Retina (tissue), 1 donor: Measurements from ENCODE around the gene HSFX3.
"Not testable (repeated sequence)": the region's sequence is repeated elsewhere in the genome, so short reads cannot be mapped to it uniquely, and the experiment has no call there.

Experiments
- DNase-seq: peaks from one replicate; pipeline ENCODE4 v3.0.0-alpha.2; 2016

HSFX3 gene

DNA sequence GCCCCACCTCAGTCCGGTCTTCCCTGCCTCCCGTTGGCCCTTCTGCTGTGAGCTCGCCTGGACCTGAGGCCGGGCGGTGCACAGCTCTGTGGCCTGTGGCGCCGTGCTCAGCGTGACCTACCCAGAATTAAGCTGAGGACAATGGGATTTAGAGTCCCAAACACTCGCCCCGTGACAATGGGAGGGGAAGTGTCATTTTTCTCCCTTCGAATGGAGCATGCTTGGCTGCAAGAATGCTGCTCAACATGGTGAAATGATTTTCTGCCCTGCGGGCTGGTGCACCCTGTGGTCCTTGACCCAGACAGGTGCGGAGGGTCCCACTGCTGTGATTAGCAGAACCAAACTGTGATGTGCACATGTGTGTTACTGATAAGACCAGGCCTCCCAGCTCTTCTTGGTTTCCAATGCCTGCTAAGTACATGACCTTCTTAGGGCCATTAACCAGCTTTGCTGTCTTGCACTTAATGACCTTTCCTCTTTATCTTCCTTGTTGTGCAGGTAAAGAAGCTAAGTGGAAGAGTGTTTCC lies 8.1 kb downstream of the HSFX3 start:
- DNase-seq: no peak

GRCh38 chrX:149540621-149541520 lies 8.9 kb downstream of the HSFX3 start, which contains the start of gene EOLA1:
Gene EOLA1 (plus strand): TSS chrX:149541012. CDS start chrX:149545631, 4,619 bp downstream.
- peak; percentile 89 for DNase-seq

DNA sequence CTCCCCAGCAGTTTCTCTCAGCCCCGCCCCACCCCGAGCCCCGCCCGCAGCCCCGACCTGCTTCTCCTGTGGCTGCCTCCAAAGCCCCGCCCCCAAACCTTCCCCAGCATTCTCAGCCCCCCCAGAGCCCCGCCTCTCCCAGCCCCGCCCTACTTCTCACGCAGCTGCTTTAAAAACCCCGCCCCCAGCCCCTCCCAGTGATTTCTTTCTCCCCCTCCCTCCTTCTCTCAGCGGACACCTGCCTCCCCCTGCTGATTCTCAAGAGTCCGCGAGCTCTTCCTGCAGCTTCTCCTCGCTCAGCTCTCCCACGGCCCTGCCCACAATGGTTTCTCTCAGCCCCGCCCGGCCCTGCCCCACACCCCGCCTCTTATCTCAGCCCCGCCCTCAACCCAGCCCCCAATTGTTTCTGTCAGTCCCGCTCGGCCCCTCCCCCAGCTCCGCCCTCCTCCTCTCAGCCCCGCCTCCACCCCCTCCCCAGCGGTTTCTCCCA lies 9.5 kb downstream of the HSFX3 start:
- no peak for DNase-seq

DNA sequence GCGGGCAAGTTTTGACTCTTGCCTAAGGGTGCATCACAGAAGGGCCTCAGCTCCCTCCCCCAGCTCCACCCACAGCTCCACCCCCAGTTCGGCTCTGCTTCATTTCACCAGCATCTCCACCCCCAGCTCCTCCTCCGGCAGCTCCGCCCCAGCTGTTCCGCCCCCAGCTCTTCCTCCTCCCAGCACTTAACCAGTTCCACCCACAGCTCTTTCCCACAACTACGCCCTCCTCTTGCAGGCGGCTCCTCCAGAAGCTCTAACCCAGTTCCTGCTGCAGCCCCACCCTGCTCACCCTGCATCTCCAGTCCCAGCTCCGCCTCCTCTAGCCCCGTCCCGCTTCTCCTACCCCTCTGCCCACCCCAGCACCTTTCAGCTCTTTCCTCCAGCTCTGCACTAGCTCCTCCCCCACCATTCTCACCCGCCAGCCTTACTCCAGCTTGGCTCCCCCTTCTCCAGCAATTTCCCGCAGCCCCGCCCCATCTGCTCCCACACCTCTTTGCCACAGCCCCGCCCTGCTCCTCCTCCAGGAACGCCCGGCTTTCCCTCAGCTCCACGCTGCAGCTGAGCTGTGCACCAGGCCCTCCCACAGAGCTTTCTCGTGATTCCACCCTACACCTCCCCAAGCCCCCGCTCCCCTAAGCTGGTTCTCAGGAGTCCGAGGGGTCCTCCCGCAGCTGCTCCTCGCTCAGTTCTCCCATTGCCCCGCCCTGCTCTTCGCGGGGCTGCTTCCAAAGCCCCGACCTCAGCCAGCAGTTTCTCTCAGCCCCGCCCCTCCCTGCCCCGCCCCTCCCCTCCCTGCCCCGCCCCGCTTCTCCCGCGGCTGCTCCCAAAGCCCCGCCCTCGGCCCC lies 10.2 kb downstream of the HSFX3 start:
- peak; percentile 86 for DNase-seq

DNA sequence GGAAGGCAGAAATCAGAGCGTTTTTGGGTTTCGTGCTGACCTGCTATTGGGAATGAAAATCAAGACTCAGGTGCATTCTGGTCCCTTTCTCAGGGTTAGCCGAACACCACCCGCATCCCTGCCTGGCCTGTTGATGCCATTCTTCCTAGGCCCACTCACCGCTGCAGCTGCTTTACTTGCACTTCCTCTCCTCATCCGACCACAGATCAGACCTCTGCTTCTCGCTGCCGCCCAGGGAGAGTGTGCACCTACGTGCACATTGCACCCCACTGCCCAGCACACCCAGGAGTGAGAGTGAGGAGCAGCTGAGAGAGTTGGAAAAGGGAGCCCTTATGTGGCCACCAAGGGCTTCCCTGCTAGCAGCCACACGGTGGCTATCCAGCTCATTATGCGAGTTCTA lies 12.2 kb downstream of the HSFX3 start:
- DNase-seq: not testable (repeated sequence)

GRCh38 chrX:149534926-149535602 lies 14.7 kb downstream of the HSFX3 start:
- DNase-seq: not testable (repeated sequence)

GRCh38 chrX:149533999-149534398 lies 15.7 kb downstream of the HSFX3 start:
- DNase-seq: not testable (repeated sequence)

GRCh38 chrX:149532868-149533267 lies 16.9 kb downstream of the HSFX3 start:
- not testable (repeated sequence) for DNase-seq

DNA sequence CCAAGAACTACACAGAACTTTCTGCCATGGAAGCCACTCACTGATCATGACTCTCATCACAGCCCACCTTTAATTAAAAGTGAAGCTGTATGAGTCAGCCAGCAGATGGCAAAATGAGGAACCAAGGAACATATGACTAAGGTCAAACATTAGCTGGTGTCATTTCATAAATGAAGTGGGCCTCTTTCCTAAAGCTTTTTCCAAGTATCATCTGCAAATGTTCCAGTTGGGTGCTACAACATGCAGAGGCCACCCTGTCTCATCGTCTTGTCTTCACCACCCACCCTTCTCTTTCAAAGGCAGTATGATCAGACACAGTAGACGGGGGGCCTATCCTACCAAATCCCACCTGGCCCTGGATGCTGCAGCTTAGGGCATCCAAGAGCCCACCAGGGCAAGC lies 18.1 kb downstream of the HSFX3 start:
- no peak for DNase-seq

DNA sequence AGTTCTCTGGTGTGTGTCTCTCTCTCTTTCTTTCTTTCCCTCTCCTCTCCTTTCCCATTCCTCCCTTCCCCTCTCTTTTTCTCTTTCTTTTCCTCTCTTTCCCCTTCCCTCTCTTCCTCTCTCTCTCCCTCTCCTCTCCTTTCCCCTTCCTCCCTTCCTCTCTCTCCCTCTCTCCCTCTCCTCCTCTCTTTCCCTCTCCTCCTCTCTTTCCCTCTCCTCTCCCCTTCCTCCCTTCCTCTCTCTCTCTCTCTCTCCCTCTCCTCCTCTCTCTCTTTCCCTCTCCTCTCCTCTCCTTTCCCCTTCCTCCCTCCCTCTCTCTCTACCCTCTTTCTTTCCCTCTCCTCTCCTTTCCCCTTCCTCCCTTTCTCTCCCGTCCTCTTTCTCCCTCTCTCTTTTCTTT lies 21.3 kb downstream of the HSFX3 start:
- no peak for DNase-seq

DNA sequence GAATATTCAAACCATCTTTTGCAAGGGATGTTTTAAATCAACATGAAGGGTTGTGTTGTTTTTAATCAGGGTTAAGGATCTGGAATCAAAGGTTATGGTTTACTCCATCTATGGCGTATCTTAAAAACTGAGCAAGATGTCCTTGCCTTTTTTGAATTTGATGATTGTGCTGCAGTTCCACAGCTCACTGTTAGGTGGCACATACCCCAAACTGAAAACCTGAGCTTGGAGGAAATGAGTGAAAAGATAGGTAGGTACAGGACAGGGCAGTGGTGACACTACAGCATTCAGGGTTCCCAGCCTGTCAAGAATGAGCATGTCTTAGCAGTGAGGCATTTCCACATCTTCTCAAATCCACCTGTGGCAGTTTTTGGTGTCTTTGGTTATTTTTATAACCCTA lies 22.0 kb downstream of the HSFX3 start:
- no peak for DNase-seq

DNA sequence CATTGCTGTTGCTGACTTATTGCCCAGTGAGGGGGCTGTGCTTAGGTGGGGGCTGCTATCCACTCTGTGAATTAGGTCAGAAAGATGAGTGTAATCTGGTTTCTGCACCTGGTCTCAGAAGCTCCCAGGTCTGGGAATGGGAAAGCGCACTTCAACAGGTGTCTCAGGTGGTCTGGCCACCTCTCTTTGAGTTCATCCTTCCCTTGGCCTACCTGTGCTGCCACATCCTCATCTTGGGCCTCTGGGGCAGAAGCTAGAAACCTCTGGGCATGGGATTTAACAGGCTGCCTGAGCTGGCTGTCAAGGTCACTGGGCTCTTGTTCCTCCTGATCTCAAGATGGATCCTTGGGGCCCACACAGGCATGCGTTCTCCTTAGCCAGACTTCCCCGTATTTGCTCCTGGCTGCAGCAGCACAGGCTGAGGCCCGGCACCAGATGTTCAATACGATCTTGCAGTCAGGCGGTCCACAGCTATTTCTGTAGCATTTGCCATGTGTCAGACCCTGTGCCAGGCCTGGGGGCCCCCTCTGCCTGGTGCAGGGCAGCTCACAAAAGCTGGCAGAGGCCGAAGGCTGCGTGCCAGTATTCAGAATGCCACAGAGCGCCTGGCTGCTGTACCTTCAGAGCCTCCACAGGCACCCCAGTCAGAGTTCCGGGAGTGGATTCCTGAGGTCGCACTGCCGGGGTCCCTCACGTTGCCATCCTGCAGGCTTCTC lies 23.2 kb downstream of the HSFX3 start:
- DNase-seq: not testable (repeated sequence)

- DNase-seq: not testable (repeated sequence)
These were observed 23.8 kb downstream of the HSFX3 start for GRCh38 chrX:149525903-149526302.

DNA sequence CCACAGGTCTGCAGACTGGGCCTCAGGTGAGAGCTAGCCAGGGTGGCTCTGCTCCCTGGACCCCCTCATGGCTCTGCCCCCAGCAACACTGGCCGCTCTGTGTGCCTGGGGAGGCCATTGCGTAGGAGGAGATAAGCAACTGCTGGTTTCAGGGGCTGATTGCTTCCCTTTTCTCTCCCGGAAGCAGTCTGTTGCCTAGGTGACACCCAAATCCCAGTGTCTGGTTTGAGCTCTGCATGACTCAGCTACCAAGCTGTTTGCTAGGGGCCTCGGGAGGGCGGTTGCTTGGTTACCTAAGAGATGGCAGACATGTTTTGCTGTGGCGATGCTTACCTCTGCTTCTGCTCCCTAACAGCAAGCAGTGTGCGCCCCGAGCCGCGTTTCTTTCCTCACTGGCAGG lies 24.3 kb downstream of the HSFX3 start:
- not testable (repeated sequence) for DNase-seq

GRCh38 chrX:149522916-149523315 lies 26.8 kb downstream of the HSFX3 start:
- DNase-seq: no peak

DNA sequence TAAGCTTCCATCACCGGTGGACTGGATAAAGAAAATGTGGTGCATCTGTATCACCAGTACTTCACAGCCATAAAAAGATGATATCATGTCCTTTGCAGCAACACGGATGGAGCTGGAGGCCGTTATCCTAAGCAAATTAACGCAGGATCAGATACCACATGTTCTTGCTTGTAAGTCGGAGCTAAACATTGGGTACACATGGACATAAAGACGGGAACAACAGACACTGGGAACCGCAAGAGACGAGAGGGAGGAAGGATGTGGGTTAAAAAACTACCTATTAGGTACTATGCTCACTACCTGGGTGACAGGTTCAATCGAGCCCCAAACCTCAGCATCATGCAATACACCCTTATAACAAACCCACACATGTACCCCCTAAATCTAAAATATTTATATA lies 28.3 kb downstream of the HSFX3 start:
- DNase-seq: no peak

- not testable (repeated sequence) for DNase-seq
These were observed 29.0 kb downstream of the HSFX3 start for GRCh38 chrX:149520636-149521277.

GRCh38 chrX:149518236-149518635 lies 31.5 kb downstream of the HSFX3 start:
- DNase-seq: no peak

DNA sequence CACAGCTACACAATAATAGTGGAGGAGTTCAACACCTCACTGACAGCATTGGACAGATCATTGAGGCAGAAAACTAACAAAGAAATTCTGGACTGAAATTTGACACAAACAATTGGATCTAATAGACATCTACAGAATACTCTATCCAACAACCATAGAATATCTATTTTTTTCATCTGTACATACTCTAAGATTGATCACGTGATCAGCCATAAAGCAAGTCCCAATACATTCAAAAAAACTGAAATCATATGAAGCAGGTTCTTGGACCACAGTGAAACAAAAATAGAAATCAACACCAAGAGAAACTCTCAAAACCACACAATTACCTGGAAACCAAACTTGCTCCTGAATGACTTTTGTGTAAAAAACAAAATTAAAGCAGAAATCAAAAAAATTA lies 32.4 kb downstream of the HSFX3 start:
- DNase-seq: no peak

GRCh38 chrX:149516604-149517003 lies 33.1 kb downstream of the HSFX3 start:
- DNase-seq: no peak

DNA sequence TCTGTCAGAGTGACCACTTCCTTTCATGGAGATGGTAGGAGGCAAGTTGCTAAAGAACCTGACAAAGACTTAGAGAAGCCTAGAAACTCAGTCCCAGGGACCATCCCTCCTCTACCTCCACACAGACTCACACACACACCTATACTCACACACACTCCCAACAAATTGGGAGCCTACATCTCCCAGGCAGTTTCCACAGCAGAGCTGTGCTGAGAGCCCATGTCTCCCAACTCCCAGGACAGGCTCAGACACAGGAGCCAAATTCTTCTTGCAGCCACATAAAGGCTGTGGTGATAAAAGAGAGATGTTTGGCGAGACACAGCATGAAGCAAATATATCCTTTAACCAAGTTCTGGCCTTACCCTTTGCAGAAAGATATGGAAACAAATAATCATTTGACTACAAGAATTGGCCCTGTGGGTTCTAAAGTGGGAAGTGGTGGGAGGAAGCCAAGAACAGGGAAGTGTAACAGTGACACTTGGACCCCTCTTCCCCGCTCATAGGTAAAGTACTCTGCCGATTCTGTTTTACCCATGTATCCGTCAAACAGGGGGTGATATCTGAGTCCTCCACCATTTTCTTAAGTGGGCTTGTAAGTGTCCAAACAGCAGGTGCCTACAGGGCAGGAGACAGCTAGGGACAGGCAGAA lies 33.6 kb downstream of the HSFX3 start:
- DNase-seq: no peak
